ENCODE data around the gene DDX3Y.

DDX3Y gene

GRCh38 chrY:12904618-12905516 is at the start of gene DDX3Y:
DDX3Y (plus strand) TSS chrY:12904868; CDS start chrY:12904937, 69 bp downstream.
- Mint-ChIP-seq H3K4me3 (peak within 1 kb of the TSS; percentile 97), H3K36me3 (ENCODE audit: low read depth) (peaks cover 13% of the 10 kb centered on the region), H3K27ac (peak within 1 kb of the TSS; percentile 100), H3K27me3 (ENCODE audit: low read depth) (no peaks in the 10 kb centered on the region), H3K9me3 (no peaks in the 10 kb centered on the region), H3K4me1 (ENCODE audit: low read depth) (peaks cover 17% of the 10 kb centered on the region)

GRCh38 chrY:12855791-12856275 is 48.8 kb upstream of the DDX3Y start:
- H3K4me3 Mint-ChIP-seq: no peak overlapping the region
- peaks cover 13% of the 10 kb centered on the region for H3K36me3 Mint-ChIP-seq (ENCODE audit: low read depth)
- no peaks in the 10 kb centered on the region for H3K9me3 Mint-ChIP-seq
- no peaks in the 10 kb centered on the region for H3K4me1 Mint-ChIP-seq (ENCODE audit: low read depth)
- H3K27me3 Mint-ChIP-seq (ENCODE audit: low read depth): no peaks in the 10 kb centered on the region
- no peak overlapping the region for H3K27ac Mint-ChIP-seq

- no peaks in the 10 kb centered on the region for H3K27me3 Mint-ChIP-seq (ENCODE audit: low read depth)
- no peak overlapping the region for H3K4me3 Mint-ChIP-seq
- peaks cover 2% of the 10 kb centered on the region for H3K36me3 Mint-ChIP-seq (ENCODE audit: low read depth)
Measured at GRCh38 chrY:12867960-12868359, 36.7 kb upstream of the DDX3Y start.

GRCh38 chrY:12896973-12897372 is 7.7 kb upstream of the DDX3Y start:
- Mint-ChIP-seq H3K4me1 (ENCODE audit: low read depth) (no peaks in the 10 kb centered on the region), H3K4me3 (no peak overlapping the region), H3K27ac (no peak overlapping the region), H3K36me3 (ENCODE audit: low read depth) (no peaks in the 10 kb centered on the region), H3K9me3 (no peaks in the 10 kb centered on the region), H3K27me3 (ENCODE audit: low read depth) (peaks cover 9% of the 10 kb centered on the region)

More at GRCh38 chrY:12867960-12868359, 36.7 kb upstream of the DDX3Y start:
- Mint-ChIP-seq H3K9me3 (no peaks in the 10 kb centered on the region), H3K27ac (no peak overlapping the region), H3K4me1 (ENCODE audit: low read depth) (no peaks in the 10 kb centered on the region)

- H3K27ac Mint-ChIP-seq: no peak overlapping the region
- no peaks in the 10 kb centered on the region for H3K4me1 Mint-ChIP-seq (ENCODE audit: low read depth)
- peaks cover 9% of the 10 kb centered on the region for H3K27me3 Mint-ChIP-seq (ENCODE audit: low read depth)
- no peaks in the 10 kb centered on the region for H3K36me3 Mint-ChIP-seq (ENCODE audit: low read depth)
- H3K9me3 Mint-ChIP-seq: no peaks in the 10 kb centered on the region
- no peak overlapping the region for H3K4me3 Mint-ChIP-seq
Measured at GRCh38 chrY:12898604-12899003, 6.1 kb upstream of the DDX3Y start.

- H3K4me3 Mint-ChIP-seq: peak overlapping the region; percentile 97
- H3K27ac Mint-ChIP-seq: peak overlapping the region; percentile 100
- peaks cover 22% of the 10 kb centered on the region for H3K4me1 Mint-ChIP-seq (ENCODE audit: low read depth)
- no peaks in the 10 kb centered on the region for H3K27me3 Mint-ChIP-seq (ENCODE audit: low read depth)
- H3K36me3 Mint-ChIP-seq (ENCODE audit: low read depth): peaks cover 16% of the 10 kb centered on the region
- H3K9me3 Mint-ChIP-seq: no peaks in the 10 kb centered on the region
Measured at GRCh38 chrY:12905517-12905872, 827 bp downstream of the DDX3Y start.

- Mint-ChIP-seq H3K27me3 (ENCODE audit: low read depth) (no peaks in the 10 kb centered on the region), H3K4me1 (ENCODE audit: low read depth) (peaks cover 22% of the 10 kb centered on the region), H3K9me3 (no peaks in the 10 kb centered on the region), H3K27ac (peak overlapping the region; percentile 100), H3K36me3 (ENCODE audit: low read depth) (peaks cover 16% of the 10 kb centered on the region), H3K4me3 (peak overlapping the region; percentile 97)
Measured at GRCh38 chrY:12905895-12906294, 1.2 kb downstream of the DDX3Y start.

- H3K4me3 Mint-ChIP-seq: no peak overlapping the region
- H3K27ac Mint-ChIP-seq: no peak overlapping the region
- peaks cover 13% of the 10 kb centered on the region for H3K4me1 Mint-ChIP-seq (ENCODE audit: low read depth)
- peaks cover 32% of the 10 kb centered on the region for H3K36me3 Mint-ChIP-seq (ENCODE audit: low read depth)
- H3K9me3 Mint-ChIP-seq: no peaks in the 10 kb centered on the region
- H3K27me3 Mint-ChIP-seq (ENCODE audit: low read depth): no peaks in the 10 kb centered on the region
Measured at GRCh38 chrY:12913541-12913940, 8.9 kb downstream of the DDX3Y start.

GRCh38 chrY:12928043-12928442 is 23.4 kb downstream of the DDX3Y start:
- no peaks in the 10 kb centered on the region for H3K9me3 Mint-ChIP-seq
- H3K4me3 Mint-ChIP-seq: no peak overlapping the region
- H3K27ac Mint-ChIP-seq: no peak overlapping the region
- no peaks in the 10 kb centered on the region for H3K4me1 Mint-ChIP-seq (ENCODE audit: low read depth)
- no peaks in the 10 kb centered on the region for H3K36me3 Mint-ChIP-seq (ENCODE audit: low read depth)
- H3K27me3 Mint-ChIP-seq (ENCODE audit: low read depth): no peaks in the 10 kb centered on the region

- Mint-ChIP-seq H3K36me3 (ENCODE audit: low read depth) (no peaks in the 10 kb centered on the region), H3K4me1 (ENCODE audit: low read depth) (no peaks in the 10 kb centered on the region), H3K27me3 (ENCODE audit: low read depth) (no peaks in the 10 kb centered on the region), H3K27ac (no peak overlapping the region), H3K9me3 (no peaks in the 10 kb centered on the region), H3K4me3 (no peak overlapping the region)
Measured at GRCh38 chrY:12941725-12942687, 37.3 kb downstream of the DDX3Y start.

All from T-helper 1 cell treated with Interleukin-12 subunit alpha and Interleukin-12 subunit beta and Interleukin-4 antibody, amounts not matched to agents 30 μg/mL and 1 μg/mL, for 36 hours (primary cell).